CD4-positive, alpha-beta T cell (primary cell): Measurements from ENCODE around the gene NISCH. TPM values are rescaled to one million over a fixed set of nuclear protein-coding genes. Genes with fewer than 3 reads are reported as not detected.

Experiments
- ATAC-seq: fragments of 200-7000 bp; cut with Tn5 transposase; one replicate; pipeline ENCODE4 v1.10.0; 2022; ENCODE audit warnings: mild to moderate bottlenecking; ENCODE audit not compliant: poor library complexity
- CTCF ChIA-PET: fragments of 350-600 bp; sonication (Branson Sonifier 250); formaldehyde crosslinking; loops from one replicate; lab custom pipeline; 2021; ENCODE audit warnings: antibody characterized with exemption, inconsistent platforms; lab: Charles Lee
- POLR2A ChIA-PET: fragments of 350-600 bp; sonication (Branson Sonifier 250); formaldehyde crosslinking; loops from one replicate; lab custom pipeline; 2021; ENCODE audit warnings: antibody characterized with exemption, inconsistent platforms; lab: Charles Lee
- DNase-seq, 14 experiments: peaks; one replicate each; pipeline ENCODE4 v3.0.0-alpha.2; 2013 to 2020; ENCODE audit warnings: mixed read lengths in 2 of 14
- H3K27ac ChIP-seq, 2 donors: one replicate each; pipeline versions ENCODE4 v1.5.1 to v1.7.0; 2013; ENCODE audit warnings: low read length in 2 of 2, low read depth in 1 of 2, mild to moderate bottlenecking in 1 of 2
- H3K27me3 ChIP-seq, 2 experiments: 1 replicate in 1 of 2; 2 replicates in 1 of 2; pipeline versions ENCODE4 v1.6.1 to v1.7.0; 2013; ENCODE audit warnings: low read length in 2 of 2, control low read depth in 1 of 2, mild to moderate bottlenecking in 1 of 2, moderate library complexity in 1 of 2; ENCODE audit not compliant: insufficient read depth in 2 of 2, control insufficient read depth in 1 of 2
- H3K36me3 ChIP-seq: one replicate; pipeline ENCODE4 v1.6.1; 2013; ENCODE audit warnings: low read length, control low read depth; ENCODE audit not compliant: insufficient read depth
- H3K4me1 ChIP-seq: one replicate; pipeline ENCODE4 v1.6.1; 2013; ENCODE audit warnings: low read length, control low read depth; ENCODE audit not compliant: insufficient read depth
- H3K4me3 ChIP-seq: one replicate; pipeline ENCODE4 v1.5.1; 2013; ENCODE audit warnings: mild to moderate bottlenecking, low read length, moderate library complexity
- H3K9me3 ChIP-seq, 2 experiments: 1 replicate in 1 of 2; 2 replicates in 1 of 2; pipeline versions ENCODE4 v1.6.1 to v1.7.0; 2013; ENCODE audit warnings: low read length in 2 of 2, mild to moderate bottlenecking in 2 of 2, control low read depth in 1 of 2, moderate library complexity in 1 of 2; ENCODE audit not compliant: control insufficient read depth in 1 of 2, insufficient read depth in 1 of 2
- H3K27ac Mint-ChIP-seq: one replicate; pipeline ENCODE4 v1.8.0; 2020; ENCODE audit warnings: mixed read lengths
- H3K27me3 Mint-ChIP-seq: one replicate; pipeline ENCODE4 v1.8.0; 2021; ENCODE audit warnings: mixed read lengths
- H3K36me3 Mint-ChIP-seq: one replicate; pipeline ENCODE4 v1.8.0; 2021; ENCODE audit warnings: low read depth, mixed read lengths
- H3K4me1 Mint-ChIP-seq: one replicate; pipeline ENCODE4 v1.8.0; 2021; ENCODE audit warnings: low read depth, mixed read lengths
- H3K4me3 Mint-ChIP-seq: one replicate; pipeline ENCODE4 v1.8.0; 2020; ENCODE audit warnings: mild to moderate bottlenecking, mixed read lengths
- H3K9me3 Mint-ChIP-seq: one replicate; pipeline ENCODE4 v1.8.0; 2020; ENCODE audit warnings: mixed read lengths
- CTCF ChIP-seq: fragments of 200-600 bp; IDR thresholded peaks from one replicate; pipeline ENCODE4 v1.8.0; 2022; ENCODE audit warnings: antibody characterized with exemption, mild to moderate bottlenecking
- intact Hi-C, 2 experiments: fragments of 100-400 bp; cut with DNase I in 1 of 2; cut with micrococcal nuclease in 1 of 2; formaldehyde crosslinking; loops; one replicate each; pipeline versions ENCODE4 v1.15.1 to v1.9.0; 2023 to 2025; cut with DNase I, micrococcal nuclease
- total RNA-seq, 174 experiments: library from RNA in 2 of 174; stranded (reverse) in 2 of 174; gene quantifications; one replicate each; pipeline ENCODE4 v1.2.3 and lab custom pipeline; 2021 to 2026

Gene NISCH
- total RNA-seq, 2 experiments from 2014 or later, result 160 to 163 TPM

- H3K4me3 Mint-ChIP-seq, result no peak overlapping the region
- no peaks in the 10 kb centered on the region for H3K9me3 Mint-ChIP-seq
- Histone ChIP-seq H3K36me3 (no peaks in the 10 kb centered on the region), H3K4me3 (no peak overlapping the region), H3K9me3 (no peaks in the 10 kb centered on the region), H3K27me3 (no peaks in the 10 kb centered on the region), H3K27ac (no peak overlapping the region), H3K4me1 (peaks cover 8% of the 10 kb centered on the region)
- TF ChIP-seq CTCF, result no peak
- intact Hi-C loops, result no loop called here
- ChIA-PET CTCF (interaction anchor here (1.0 kb wide), 1 partner anchor 212 kb away, joined by 3 read pairs; no protein-coding TSS in a partner anchor), POLR2A (interaction anchor here (1.4 kb wide), 1 partner anchor 21 kb away, joined by 8 read pairs; no protein-coding TSS in a partner anchor)
- no peak for ATAC-seq
- H3K27me3 Mint-ChIP-seq, result no peaks in the 10 kb centered on the region
- no peaks in the 10 kb centered on the region for H3K4me1 Mint-ChIP-seq
- H3K27ac Mint-ChIP-seq, result no peak overlapping the region
- no peaks in the 10 kb centered on the region for H3K36me3 Mint-ChIP-seq
- no peak for DNase-seq
These were observed 22.7 kb upstream of the NISCH start for GRCh38 chr3:52432691-52433141.

- H3K27ac Mint-ChIP-seq, result no peak overlapping the region
- Histone ChIP-seq H3K27me3 (no peaks in the 10 kb centered on the region), H3K27ac (no peak overlapping the region), H3K4me3 (no peak overlapping the region), H3K9me3 (no peaks in the 10 kb centered on the region), H3K36me3 (no peaks in the 10 kb centered on the region), H3K4me1 (peaks cover 8% of the 10 kb centered on the region)
- no peaks in the 10 kb centered on the region for H3K36me3 Mint-ChIP-seq
- CTCF ChIA-PET, result interaction anchor here (1.0 kb wide), 1 partner anchor 213 kb away, joined by 3 read pairs; no protein-coding TSS in a partner anchor
- POLR2A ChIA-PET, result interaction anchor here (1.4 kb wide), 1 partner anchor 21 kb away, joined by 8 read pairs; no protein-coding TSS in a partner anchor
- no peaks in the 10 kb centered on the region for H3K4me1 Mint-ChIP-seq
- no peaks in the 10 kb centered on the region for H3K27me3 Mint-ChIP-seq
- intact Hi-C loops, result no loop called here
- H3K4me3 Mint-ChIP-seq, result no peak overlapping the region
- H3K9me3 Mint-ChIP-seq, result no peaks in the 10 kb centered on the region
- DNase-seq, result no peak
- TF ChIP-seq CTCF, result no peak
- ATAC-seq, result peak; percentile 29
These were observed 21.9 kb upstream of the NISCH start for GRCh38 chr3:52433328-52433995.

GRCh38 chr3:52433996-52434479 is 21.4 kb upstream of the NISCH start:
- H3K27ac ChIP-seq, result no peak overlapping the region
- H3K4me3 Mint-ChIP-seq, result no peak overlapping the region
- H3K4me1 ChIP-seq, result peaks cover 8% of the 10 kb centered on the region
- H3K4me3 ChIP-seq, result no peak overlapping the region
- H3K27me3 Mint-ChIP-seq, result no peaks in the 10 kb centered on the region
- H3K27ac Mint-ChIP-seq, result no peak overlapping the region
- H3K4me1 Mint-ChIP-seq, result no peaks in the 10 kb centered on the region
- no peak for TF ChIP-seq CTCF
- ChIA-PET POLR2A (interaction anchor here (1.0 kb wide), 1 partner anchor 10 kb away, joined by 3 read pairs; no protein-coding TSS in a partner anchor), CTCF (no interaction called here)
- DNase-seq (no peak), ATAC-seq (no peak)
- no peaks in the 10 kb centered on the region for H3K36me3 Mint-ChIP-seq
- no peaks in the 10 kb centered on the region for H3K9me3 ChIP-seq
- H3K9me3 Mint-ChIP-seq, result no peaks in the 10 kb centered on the region
- intact Hi-C loops, result no loop called here
- H3K36me3 ChIP-seq, result no peaks in the 10 kb centered on the region
- H3K27me3 ChIP-seq, result no peaks in the 10 kb centered on the region
